ENCODE data around the gene DNAAF5. TPM values are rescaled to one million over a fixed set of nuclear protein-coding genes. Genes with fewer than 3 reads are reported as not detected.

The DNAAF5 gene
- total and polyA plus RNA-seq, 2 experiments from 2014 or later, result 19.0 to 23.5 TPM

DNA sequence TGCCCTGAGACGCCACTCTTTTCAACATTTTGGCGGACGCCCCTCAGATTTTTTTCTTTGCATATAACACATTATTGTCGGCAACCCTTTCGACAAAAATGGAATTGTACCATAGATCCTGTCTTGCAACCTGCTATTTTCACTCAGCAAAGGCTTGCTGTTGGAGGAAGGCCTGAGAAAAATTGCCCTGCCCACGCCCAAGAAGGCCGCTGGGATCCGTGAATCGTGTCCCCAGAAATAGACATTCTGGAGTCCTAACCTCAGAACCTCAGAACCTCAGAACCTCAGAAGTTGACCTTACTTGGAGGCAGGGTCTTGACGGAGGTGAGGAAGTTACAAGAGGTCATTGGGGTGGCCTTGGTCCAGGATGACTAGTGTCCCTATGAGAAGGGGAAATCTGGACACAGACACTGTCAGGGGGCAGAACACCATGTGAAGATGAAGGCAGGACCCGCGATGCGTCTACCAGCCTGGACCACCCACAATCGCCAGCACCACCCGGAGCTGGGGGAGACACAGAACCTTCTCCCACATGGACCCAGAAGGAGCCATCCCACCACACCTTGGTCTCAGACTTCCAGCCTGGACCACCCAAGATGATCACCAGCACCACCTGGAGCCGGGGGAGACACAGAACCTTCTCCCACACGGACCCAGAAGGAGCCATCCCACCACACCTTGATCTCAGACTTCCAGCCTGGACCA is 19.1 kb upstream of the DNAAF5 start:
- H3K4me1 ChIP-seq (ENCODE audit: insufficient read depth), result no peaks in the 10 kb centered on the region
- H3K27me3 ChIP-seq, result no peaks in the 10 kb centered on the region
- H3K27ac ChIP-seq, result no peak overlapping the region
- no peaks in the 10 kb centered on the region for H3K9me2 ChIP-seq (replicated peaks; ENCODE audit: insufficient read depth)
- no peaks in the 10 kb centered on the region for H3K36me3 ChIP-seq (replicated peaks; ENCODE audit: insufficient read depth, low read depth)
- peaks cover 8% of the 10 kb centered on the region for H3K79me2 ChIP-seq
- TF ChIP-seq EZH2 (IDR thresholded peaks at IDR 0.05; ENCODE audit: borderline replicate concordance) (no peak), EZH2phosphoT487 (IDR thresholded peaks at IDR 0.05; ENCODE audit: low read depth, severe bottlenecking, unreplicated experiment) (no peak)
- TF ChIP-seq, protein P1, sequence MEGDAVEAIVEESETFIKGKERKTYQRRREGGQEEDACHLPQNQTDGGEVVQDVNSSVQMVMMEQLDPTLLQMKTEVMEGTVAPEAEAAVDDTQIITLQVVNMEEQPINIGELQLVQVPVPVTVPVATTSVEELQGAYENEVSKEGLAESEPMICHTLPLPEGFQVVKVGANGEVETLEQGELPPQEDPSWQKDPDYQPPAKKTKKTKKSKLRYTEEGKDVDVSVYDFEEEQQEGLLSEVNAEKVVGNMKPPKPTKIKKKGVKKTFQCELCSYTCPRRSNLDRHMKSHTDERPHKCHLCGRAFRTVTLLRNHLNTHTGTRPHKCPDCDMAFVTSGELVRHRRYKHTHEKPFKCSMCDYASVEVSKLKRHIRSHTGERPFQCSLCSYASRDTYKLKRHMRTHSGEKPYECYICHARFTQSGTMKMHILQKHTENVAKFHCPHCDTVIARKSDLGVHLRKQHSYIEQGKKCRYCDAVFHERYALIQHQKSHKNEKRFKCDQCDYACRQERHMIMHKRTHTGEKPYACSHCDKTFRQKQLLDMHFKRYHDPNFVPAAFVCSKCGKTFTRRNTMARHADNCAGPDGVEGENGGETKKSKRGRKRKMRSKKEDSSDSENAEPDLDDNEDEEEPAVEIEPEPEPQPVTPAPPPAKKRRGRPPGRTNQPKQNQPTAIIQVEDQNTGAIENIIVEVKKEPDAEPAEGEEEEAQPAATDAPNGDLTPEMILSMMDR (IDR thresholded peaks at IDR 0.05; ENCODE audit: poor library complexity), result no peak
- WGBS (ENCODE audit: low lambda C conversion rate, missing lambda C conversion rate), result 95% methylated on average over 16 of the region's 17 CpGs
- peak; percentile 2 for DNase-seq (ENCODE audit: low spot score)
- H3K4me2 ChIP-seq, result no peak overlapping the region
- H2AFZ ChIP-seq, result no peak overlapping the region
- H4K20me1 ChIP-seq (ENCODE audit: insufficient read depth, poor library complexity, severe bottlenecking), result no peaks in the 10 kb centered on the region
- H3K4me3 ChIP-seq, result no peak overlapping the region
- no peaks in the 10 kb centered on the region for H3K9me3 ChIP-seq (ENCODE audit: low read depth)

DNA sequence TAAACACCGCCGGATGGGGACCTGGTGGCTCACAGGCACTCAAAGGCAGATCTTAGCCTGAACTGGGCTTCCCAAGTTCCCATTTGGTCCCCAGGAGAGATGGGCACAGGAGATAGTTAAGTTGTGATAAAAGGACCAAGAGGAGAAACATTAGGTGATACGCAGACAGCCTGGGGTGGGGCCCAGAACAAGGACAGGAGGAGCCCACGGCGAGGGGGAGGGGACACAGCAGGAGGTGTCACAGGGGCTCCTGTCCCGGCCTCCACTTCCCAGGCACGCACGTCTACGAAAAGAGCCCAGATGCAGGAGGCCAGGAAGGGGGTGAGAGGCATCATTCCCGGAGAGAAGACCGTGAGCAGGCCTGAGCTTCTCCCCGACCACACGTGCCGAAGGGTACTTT is 16.3 kb upstream of the DNAAF5 start:
- 86% methylated on average over 14 of the region's 14 CpGs for WGBS (ENCODE audit: low lambda C conversion rate, missing lambda C conversion rate)

DNA sequence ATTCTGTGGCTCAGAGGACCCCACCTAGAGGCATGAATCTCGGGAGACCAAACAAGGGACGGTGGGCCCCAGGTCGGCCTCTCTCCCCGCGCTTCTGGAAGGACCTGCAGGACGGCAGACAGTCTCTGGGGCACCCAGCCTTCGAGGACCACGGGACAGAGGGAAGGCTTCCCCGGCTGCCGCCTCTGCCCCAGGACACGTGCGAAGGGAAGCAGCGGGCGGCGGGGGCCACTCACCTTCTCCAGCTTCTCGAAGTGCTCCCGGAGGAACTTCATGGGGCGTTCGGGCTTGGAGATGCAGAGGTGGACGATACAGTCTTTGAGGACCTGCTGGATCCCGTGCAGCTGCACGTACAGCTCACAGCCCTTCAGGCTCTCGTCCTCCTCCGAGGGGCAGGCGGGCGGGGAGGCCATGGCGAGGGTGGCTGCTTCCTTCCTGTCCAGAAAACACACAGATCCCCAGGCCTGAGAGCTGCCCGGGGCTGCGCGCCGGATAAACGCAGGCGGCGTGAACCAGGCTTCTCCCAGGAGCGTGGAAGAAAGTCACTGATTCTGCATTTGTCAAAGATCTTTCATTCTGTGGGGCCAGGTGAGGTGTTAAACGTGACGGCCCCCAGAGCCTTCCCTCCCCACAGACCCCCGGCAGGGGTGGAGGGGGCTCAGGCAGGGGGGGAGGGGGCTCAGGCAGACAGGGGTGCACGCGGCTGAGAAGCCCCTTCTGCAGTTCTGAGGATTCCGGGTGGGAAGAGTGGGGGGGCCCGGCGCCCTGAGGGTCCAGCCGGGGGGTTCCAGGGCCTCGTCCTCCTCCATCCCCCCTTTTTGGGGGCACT is 15.2 kb upstream of the DNAAF5 start:
- H3K36me3 ChIP-seq (replicated peaks; ENCODE audit: insufficient read depth, low read depth), result no peaks in the 10 kb centered on the region
- H3K4me2 ChIP-seq, result peak overlapping the region; percentile 86
- no peaks in the 10 kb centered on the region for H3K9me2 ChIP-seq (replicated peaks; ENCODE audit: insufficient read depth)
- no peak overlapping the region for H3K27ac ChIP-seq
- 89% methylated on average over 37 of the region's 45 CpGs for WGBS (ENCODE audit: low lambda C conversion rate, missing lambda C conversion rate)
- H3K27me3 ChIP-seq, result no peaks in the 10 kb centered on the region
- no peaks in the 10 kb centered on the region for H3K4me1 ChIP-seq (ENCODE audit: insufficient read depth)
- peak; percentile 2 for DNase-seq (ENCODE audit: low spot score)
- no peaks in the 10 kb centered on the region for H3K9me3 ChIP-seq (ENCODE audit: low read depth)
- no peaks in the 10 kb centered on the region for H4K20me1 ChIP-seq (ENCODE audit: insufficient read depth, poor library complexity, severe bottlenecking)
- peak overlapping the region; percentile 45 for H2AFZ ChIP-seq
- H3K4me3 ChIP-seq, result no peak overlapping the region
- peaks cover 4% of the 10 kb centered on the region for H3K79me2 ChIP-seq
- TF ChIP-seq, protein P1 (IDR thresholded peaks at IDR 0.05; ENCODE audit: poor library complexity), result no peak
- TF ChIP-seq EZH2phosphoT487 (IDR thresholded peaks at IDR 0.05; ENCODE audit: low read depth, severe bottlenecking, unreplicated experiment), result no peak

More for the DNA sequence above, 16.3 kb upstream of the DNAAF5 start:
- Histone ChIP-seq H4K20me1 (ENCODE audit: insufficient read depth, poor library complexity, severe bottlenecking) (no peaks in the 10 kb centered on the region), H3K27me3 (no peaks in the 10 kb centered on the region), H3K4me2 (no peak overlapping the region), H3K9me2 (replicated peaks; ENCODE audit: insufficient read depth) (no peaks in the 10 kb centered on the region), H3K27ac (no peak overlapping the region), H3K36me3 (replicated peaks; ENCODE audit: insufficient read depth, low read depth) (no peaks in the 10 kb centered on the region), H2AFZ (no peak overlapping the region), H3K4me1 (ENCODE audit: insufficient read depth) (no peaks in the 10 kb centered on the region), H3K9me3 (ENCODE audit: low read depth) (no peaks in the 10 kb centered on the region), H3K79me2 (peaks cover 4% of the 10 kb centered on the region), H3K4me3 (no peak overlapping the region)
- TF ChIP-seq EZH2phosphoT487 (IDR thresholded peaks at IDR 0.05; ENCODE audit: low read depth, severe bottlenecking, unreplicated experiment) (no peak), EZH2 (IDR thresholded peaks at IDR 0.05; ENCODE audit: borderline replicate concordance) (no peak)
- TF ChIP-seq, protein P1 (IDR thresholded peaks at IDR 0.05; ENCODE audit: poor library complexity), result no peak
- peak; percentile 1 for DNase-seq (ENCODE audit: low spot score)
